GM18517 (cell line): ENCODE results near the gene CYRIA.
A peak's percentile ranks its signal among the peaks of the same experiment; 100 is the strongest.

Experiments
- ATAC-seq: cut with Tn5 transposase; IDR thresholded peaks from one replicate; pipeline ENCODE4 v1.9.1; 2021; ENCODE audit warnings: mild to moderate bottlenecking, moderate library complexity; ENCODE audit not compliant: unreplicated experiment

CYRIA gene

DNA sequence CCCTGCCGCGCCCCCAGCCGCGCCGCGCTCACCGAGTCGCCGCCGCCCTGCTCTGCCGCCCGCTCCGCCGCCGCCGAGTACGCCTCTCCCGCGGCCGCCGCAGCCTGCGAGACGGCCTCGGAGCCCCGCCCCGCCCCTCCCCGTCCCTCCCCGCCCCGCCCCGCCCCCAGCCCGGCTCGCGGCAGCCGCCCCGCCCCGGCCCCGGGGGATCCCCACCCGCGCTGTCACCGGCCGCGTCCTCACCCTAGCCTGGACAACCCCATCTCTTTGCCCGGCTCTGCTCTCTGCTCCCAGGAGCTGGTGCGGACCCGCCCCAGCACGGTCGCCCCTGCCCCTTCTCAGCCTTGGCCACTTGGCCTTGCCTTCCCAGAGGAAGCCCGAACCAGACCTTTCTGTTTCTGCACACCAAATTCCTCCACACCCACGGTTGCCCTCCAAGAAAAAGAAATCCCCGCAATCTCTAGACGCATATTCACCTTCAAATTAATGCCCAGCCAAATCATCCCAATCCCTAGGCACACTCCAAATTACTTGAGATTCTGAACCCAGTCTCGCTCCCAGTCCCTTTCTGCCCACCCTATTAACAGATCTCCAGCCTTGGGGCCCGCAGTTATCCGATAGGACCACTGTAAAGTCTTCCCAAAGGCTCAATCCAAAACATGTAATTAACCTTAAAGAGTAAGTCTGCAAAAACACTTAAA is at the start of gene CYRIA:
TSS of gene CYRIA (minus strand) at position 87 of the 701 bp plus-strand sequence. CDS start 77,715 bp downstream, outside the sequence.
- ATAC-seq, result no peak

DNA sequence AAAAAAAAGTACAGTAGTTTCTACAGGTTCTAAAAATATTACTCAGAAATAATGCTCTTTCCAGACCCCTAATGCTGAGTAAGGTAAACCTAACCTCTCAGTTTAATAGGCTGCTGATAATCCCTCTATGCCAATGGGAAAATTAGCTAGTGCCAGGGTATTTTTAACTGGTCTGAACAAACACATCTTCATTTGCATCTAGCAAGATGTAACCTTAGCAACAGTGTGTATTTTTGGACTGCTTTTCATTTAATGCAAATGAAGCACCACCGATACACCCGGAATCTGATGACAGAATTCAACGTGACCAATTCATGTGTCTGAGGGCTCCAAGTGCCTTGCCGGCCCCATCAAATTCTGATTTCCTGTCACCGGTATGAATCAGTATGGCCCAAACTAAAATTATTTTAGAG is 47.4 kb upstream of the CYRIA start:
- ATAC-seq, result peak; percentile 78

DNA sequence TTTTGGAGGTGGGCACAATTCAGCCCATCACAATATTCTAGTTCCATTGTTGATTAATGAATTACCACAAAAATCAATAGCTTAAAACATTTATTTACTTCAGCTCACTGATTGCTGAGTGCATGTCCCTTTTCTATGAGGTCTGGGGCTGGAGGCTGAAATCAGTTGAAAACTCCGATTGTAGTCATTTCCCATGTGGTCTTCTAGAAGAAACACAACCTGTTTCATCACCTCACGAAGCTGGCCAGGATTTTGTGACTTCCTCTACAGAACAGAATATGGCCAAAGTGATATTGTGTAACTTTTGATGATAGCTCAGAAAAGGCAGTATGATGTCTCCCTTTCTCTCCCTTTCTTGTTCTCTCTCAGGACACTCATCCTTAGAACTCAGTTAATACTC is 44.1 kb upstream of the CYRIA start:
- ATAC-seq, result no peak

DNA sequence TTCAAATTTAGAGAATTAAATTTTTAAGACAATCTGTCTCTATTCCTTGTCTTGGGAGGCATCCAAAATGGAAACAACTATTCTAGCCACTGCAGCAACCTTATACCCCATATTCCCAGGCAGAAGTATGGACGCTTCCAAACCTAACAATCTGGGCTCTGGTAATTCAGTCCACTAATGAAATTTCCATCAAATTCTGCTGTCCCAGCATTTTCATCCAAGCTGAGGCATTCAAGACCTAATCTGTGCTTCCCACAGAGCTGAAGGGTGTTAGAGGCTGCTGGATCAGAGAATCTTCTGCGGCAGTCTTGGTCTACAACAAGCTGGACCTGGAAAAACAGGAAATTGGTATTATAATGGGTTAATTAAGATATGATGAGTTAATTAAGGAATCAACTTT is 42.5 kb upstream of the CYRIA start:
- ATAC-seq, result no peak

DNA sequence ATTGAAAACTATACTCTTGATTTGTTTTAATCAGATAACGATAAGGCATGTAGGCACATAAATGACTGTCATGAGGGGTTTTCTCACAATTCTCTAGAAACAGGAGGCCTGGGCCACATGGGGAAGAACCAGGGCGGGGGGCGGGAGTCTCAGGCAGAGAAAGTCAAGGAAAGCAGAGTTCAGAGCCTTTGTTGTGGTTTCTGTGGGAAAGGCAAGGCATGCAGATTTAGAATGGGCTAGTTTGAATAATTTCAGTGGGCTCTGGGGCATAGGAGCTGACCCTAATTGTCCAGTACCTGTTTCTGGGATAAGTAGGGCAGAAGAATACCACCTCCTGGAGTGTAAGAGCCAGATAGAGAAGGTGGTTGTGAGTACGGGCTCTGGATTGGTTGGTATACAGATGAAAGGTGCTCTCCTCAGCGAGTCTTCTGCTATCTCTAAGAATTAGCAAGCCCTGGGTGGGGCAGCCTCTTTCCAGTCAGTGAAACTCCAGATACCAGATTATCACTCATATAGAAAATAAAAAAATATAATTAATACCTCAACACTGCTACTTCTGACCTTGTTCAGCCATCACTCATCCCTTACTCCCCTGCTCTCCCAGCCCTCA is 41.5 kb upstream of the CYRIA start:
- ATAC-seq, result no peak

DNA sequence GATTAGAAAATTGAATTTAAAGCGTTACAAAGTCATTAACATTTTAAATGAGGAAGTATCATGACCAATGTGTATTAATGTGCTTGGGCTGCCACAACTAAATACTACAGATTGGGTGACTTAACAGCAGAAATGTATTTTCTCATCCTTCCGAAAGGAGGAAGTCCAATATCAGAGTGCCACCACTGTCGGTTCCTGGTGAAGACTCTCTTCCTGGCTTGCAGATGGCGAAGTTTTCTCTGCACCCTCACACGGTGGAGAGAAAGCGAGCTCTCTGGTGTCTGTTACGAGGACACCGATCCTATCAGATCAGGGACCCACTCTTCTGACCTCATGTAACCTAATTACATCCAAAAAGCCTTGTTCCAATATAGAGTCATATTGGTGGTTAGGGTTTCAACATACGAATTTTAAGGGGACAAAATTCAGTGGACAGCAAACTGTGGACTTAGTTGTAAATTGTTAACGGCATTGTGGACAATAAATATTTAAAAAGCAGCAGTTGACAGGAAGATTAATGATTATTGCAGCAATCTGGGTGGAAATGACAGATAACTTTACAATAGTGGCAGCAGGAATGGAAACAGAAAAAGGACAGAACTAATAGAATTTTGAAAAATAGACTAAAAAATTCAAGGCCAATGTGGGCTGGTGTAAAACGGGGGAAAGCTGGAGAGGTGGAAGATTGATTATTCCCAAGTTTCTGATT is 35.1 kb upstream of the CYRIA start:
- ATAC-seq, result no peak

DNA sequence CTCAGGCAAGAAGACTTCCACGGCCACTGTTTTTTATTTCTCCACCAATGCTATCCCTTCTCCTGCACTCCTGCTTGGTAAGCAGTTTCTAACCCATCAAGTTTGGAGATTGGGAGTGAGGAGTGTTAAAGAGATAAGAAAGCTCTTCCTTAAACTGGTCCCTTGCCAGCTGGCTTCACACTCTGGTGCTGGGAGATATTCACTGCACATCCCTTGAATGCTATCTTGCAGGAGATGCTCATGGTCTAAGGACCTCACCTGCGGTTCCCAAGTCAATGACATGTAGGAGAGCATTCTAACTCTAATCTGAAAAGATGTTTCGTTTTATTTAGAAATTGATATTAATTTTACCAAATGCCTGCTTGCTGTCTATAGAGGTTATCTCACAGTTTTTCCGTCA is 28.2 kb upstream of the CYRIA start:
- no peak for ATAC-seq

DNA sequence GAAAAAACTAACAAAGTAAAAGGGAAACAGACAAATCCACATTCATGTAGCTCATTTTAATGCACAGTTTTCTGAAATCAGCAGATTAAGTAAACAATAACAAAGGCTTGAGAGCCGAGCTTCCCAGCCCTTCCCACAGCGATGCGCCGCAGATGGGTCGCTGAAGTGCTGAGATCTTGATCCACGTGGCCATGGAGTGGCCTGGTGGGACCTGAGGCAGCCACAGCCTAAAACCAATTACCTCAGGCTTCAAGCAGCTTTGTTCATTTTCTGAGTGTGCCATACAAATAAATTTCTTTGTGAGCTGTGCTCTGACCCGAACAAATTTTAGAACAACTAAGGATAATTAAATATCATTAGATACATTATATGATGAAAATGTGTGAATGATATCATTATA is 25.6 kb upstream of the CYRIA start:
- no peak for ATAC-seq

DNA sequence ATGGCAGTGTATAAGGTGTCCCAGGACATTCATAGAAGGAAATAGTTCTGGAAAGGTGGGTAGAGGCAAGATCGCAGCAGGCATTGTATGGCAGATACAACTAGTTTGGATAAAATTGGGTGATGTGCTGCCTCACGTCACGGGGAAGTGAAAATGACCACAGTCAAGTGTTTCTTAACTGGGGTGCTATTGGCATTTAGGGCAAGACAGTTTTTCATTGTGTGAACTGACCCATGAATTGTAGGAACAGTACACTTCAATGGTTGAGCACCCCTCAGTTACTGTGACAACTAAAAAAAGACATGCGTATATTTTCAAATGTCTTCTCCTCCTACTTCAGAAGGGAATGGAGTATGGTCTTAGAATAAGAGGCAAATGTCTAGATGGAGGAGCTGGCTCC is 22.3 kb upstream of the CYRIA start:
- no peak for ATAC-seq

DNA sequence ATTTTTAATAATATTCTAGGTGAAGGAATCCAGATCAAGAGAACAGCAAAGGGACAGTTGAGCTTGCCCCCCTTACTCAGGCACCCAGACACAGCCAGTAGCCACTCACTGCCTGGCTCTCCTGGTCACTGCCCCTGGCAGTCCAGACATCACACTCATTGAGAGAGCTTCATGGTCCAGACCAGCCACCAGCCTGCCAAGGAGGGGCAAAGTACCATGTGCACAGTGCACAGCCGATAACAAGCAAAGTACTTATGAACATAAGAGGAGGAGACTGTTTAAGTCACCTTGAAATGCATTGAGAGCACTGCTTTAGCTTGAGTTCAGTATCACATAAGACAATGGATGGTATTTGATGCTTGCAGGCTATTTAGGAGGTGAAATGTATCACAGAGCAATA is 21.6 kb upstream of the CYRIA start:
- ATAC-seq, result no peak

DNA sequence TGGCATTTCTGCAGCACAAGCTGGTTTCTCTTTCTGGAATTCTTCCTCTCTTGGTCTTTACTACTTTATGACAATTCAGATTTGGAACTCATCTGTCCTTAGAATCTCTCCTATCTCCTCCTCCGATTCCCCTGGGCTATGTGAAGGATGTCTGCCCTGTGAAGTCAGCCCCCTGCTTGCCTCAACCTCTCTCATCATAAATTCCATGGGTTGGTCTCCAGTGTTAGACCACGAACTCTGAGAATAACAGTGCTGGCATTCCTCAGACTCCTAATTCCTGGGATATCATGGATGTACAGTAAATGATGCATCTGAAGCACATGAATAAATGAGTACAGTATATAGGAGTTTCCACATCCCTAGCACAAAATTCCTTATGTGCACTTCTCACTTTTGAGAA is 21.0 kb upstream of the CYRIA start:
- ATAC-seq, result no peak

DNA sequence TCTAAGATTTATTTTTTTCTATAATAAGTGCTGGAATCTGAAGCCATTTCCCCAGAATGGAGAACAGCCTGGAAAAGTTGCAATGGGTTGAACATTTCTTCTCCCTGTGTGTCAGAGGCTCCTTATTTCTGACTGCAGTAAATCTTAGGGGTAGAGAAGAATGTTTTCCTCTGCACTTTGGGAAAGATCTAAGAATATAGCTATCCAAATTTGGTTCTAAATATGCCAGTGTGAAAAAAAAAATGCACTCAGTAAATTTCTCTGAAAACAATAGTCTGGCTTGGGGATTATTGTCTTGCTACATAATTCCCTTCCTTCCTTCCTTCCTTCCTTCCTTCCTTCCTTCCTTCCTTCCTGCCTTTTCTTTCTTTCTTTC is 19.7 kb upstream of the CYRIA start:
- ATAC-seq, result no peak

DNA sequence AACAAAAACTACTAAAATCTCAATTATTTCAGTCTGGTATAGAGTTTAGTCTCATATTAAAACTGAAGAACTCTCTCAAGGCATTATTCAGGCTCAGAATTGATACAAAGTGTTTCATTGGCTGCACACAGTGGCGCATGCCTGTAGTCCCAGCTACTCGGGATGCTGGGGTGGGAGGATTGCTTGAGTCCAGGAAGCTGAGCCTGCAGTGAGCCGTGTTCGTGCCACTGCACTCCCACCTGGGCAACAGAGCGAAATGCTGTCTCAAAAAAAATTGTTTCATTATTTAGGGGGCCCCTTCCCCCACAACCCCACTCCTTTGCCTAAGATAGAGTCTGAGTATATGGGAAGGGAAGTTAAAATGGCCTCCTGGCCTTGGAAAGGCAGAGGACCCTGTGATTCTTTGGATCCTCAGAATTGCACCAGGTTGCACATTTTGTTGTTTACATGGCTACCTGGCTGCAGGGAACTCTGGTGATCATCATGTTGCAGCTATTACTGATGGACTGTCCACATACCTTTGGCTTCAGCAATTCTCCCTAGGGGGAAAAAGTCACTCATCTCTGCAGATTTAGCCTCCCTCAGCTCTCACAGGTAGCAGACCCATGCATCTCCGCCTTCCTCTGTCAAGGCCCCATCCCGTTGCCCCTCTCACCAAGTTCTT is 19.2 kb upstream of the CYRIA start:
- ATAC-seq, result no peak

DNA sequence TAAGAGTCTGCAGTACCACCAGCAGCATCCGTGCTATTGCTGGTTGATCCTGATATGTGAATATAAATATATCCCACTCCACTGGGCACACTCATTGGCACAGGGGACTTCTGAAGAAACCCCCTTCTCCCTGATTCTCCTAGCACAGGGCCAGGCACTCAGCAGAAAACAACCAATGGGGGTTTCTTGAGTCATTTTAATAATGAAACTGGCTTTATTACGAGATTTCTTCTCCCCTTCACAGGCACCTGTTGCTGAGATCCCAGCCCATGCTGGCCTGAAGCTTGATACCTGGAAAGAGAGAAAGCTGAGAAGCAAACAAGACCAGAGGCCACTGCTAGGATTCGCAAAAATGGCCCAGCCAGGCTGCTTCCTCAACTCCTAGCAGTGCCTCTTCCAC is 17.9 kb upstream of the CYRIA start:
- ATAC-seq, result no peak

DNA sequence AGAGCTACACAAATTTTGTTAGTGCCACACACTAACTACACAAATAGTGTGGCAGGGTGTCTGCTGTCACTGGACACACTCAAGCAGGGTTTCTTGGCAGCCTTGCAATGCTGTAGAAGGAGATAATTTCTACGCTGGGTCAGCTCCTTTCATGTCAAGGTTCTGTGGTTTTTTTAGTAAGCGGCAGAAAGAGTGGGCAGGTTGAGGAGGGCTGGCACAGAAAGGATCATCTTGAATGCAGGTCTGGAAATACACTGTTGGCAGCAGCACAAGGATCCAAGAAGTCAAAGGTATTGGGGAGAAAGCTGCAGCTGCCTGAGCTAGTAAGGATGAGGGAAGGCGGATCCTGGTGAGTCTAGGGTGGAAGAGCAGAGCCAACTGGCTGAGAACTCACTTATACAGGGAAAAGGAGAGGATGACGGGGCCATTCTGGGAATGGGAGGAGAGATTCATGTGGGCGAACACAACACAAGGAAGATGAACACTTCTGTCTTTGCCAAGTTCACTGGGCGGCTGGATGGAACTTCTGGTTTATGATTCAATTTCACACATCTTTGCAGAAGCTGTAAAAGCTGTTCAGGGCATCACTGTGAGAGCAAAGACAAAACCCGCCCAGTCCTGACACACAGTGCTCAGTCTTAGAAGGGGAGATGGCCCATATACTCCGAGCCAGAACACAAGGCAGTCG is 16.9 kb upstream of the CYRIA start:
- no peak for ATAC-seq

DNA sequence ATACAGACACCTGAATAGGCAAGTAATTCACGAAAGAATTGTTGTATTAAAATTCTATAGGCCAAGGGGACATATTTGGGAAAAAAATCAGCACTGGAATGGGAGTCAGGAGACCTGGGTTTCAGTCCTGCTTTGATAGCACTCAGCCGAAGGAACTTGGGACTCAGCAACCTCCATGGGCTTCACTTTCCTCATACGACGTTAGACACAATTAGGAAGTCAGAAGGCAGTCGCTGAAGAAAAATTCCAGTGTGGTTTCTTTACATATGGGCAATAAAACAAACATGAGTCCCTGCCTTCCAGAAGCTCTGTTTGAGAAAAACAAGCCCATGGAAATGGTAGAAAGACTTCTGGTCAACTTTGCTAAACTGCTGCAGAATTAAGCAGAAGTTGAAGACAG is 15.1 kb upstream of the CYRIA start:
- no peak for ATAC-seq

DNA sequence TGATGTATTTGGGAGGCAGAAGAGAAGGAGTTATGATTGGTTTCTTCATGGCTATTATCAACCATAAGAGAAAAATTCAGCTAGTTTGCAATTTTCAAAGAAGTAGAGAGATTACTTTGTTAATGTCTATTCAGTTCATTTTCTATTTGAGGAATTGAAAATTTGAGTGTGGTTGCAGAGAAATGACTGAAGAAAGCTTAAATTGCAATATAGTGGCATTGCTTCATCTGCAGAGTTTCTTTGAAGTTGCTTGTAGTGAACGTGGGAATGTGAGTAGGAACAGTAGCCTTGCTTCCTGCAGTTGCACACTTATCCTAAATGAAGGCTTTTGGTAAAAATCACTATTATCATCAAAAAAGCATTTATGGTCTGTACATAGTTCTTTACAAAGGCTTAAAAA is 14.7 kb upstream of the CYRIA start:
- no peak for ATAC-seq

DNA sequence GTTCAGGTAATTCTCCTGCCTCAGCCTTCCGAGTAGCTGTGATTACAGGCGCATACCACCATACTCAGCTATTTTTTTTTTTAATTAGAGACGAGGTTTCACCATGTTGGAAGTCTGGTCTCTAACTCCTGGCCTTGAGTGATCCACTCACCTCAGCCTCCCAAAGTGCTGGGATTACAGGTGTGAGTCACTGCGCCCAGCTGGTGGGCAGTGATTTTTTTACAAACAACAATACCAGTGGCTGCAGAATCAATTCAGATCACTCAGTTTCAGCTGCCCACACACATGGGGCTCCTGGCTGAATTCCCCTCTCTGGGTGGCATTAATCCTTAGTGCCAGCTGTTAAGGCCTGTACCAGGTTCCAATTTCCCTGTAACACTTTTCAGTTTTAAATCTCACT is 13.3 kb upstream of the CYRIA start:
- ATAC-seq, result no peak

DNA sequence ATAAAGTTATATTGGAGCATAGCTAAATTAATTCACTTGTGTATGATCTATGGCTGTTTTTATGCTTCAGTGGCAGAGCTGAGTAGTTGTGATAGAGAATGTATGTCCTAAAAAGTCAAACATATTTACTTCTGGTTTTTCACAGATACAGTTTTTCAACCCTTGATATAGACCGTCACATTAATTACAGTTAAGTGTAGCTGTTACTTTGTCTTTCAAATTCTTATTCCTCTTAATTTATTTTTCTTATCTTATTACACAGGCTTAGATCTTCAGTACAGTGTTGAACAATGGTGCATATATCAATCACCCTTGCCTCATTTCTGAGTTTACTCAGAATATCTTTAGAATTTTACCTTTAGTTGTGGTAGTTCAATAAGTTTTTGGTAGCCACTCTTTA is 12.2 kb upstream of the CYRIA start:
- no peak for ATAC-seq

DNA sequence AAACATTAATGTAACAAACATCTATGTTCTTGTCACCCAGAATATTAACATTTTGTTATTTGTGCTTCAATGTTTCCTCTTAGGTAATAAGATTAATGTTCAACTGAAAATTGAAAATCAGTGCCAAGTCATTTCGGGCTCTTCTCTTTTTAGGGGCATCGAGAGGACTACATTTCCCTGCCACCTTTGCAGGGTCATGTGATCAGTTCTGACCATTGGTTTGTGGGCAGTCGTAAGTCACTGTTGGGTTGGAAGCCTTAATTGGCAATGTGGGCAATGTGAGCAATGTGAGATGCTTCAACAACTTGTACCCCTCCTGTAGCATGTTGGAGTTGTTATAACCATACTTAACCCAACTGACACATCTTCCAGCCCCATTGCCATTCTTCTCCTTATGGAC is 10.1 kb upstream of the CYRIA start:
- no peak for ATAC-seq

DNA sequence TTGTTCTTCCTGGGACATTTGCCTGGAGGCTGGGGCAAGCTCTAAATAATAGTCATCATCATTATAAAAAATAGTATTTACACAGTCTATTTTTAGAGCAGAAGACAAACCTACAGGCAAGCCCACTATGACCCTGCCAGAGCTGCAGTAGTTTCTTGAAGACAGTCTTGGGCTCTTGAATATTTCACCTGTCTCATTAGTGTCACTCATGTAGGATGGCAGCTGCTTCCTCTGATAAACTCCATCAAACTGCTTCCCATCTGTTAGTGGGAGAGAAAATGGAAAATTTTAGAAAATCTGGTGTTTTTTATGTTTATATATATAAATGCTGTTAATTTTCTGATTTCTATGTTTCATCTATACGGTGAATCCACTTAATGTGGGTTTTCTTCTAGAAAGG is 8.5 kb upstream of the CYRIA start:
- ATAC-seq, result no peak
